Left ventricle myocardium inferior (tissue), 1 donor: ENCODE measurements around the gene AKR1C3. TPM values are rescaled to one million over a fixed set of nuclear protein-coding genes. Genes with fewer than 3 reads are reported as not detected.
"Not testable (repeated sequence)": the region's sequence is repeated elsewhere in the genome, so short reads cannot be mapped to it uniquely, and the experiment has no call there.

Experiments
- DNase-seq: peaks from one replicate; pipeline ENCODE4 v3.0.0-alpha.2; 2020
- H3K27ac ChIP-seq: fragments of 200-600 bp; replicated peaks from 2 replicates; pipeline ENCODE4 v1.8.0; 2021
- H3K27me3 ChIP-seq: fragments of 200-600 bp; 2 replicates; pipeline ENCODE4 v1.8.0; 2021; ENCODE audit warnings: low read depth
- H3K36me3 ChIP-seq: fragments of 200-600 bp; 2 replicates; pipeline ENCODE4 v1.8.0; 2021
- H3K4me1 ChIP-seq: fragments of 200-600 bp; 2 replicates; pipeline ENCODE4 v1.8.0; 2021
- H3K4me3 ChIP-seq: fragments of 200-600 bp; 2 replicates; pipeline ENCODE4 v1.8.0; 2021; ENCODE audit warnings: mild to moderate bottlenecking, moderate library complexity
- H3K9me3 ChIP-seq: fragments of 200-600 bp; replicated peaks from 2 replicates; pipeline ENCODE4 v1.8.0; 2021
- intact Hi-C: fragments of 100-400 bp; cut with micrococcal nuclease; formaldehyde crosslinking; loops from one replicate; pipeline ENCODE4 v1.11.0; 2022
- total RNA-seq: library from RNA; stranded (reverse); fragmentation: NEBNext Ultra II Directional; extraction: Animal tissue kit (Norgen Biotek cat#: 25700); gene quantifications from one replicate; pipeline ENCODE4 v1.2.1, GENCODE V29; 2021
- TF ChIP-seq, protein P1 (sequence below): fragments of 200-600 bp; IDR thresholded peaks from 2 replicates; pipeline ENCODE4 v1.8.0; 2021; ENCODE audit warnings: antibody characterized with exemption, mild to moderate bottlenecking, borderline replicate concordance
- donor health status: DM: no; HTN: yes; CAD: no; lungs with severe emphysema.

The AKR1C3 gene
- total RNA-seq, 1 donor from 2014 or later, result 27.1 TPM

- H3K4me1 ChIP-seq, result no peaks in the 10 kb centered on the region
- no peaks in the 10 kb centered on the region for H3K9me3 ChIP-seq
- peaks cover 63% of the 10 kb centered on the region for H3K36me3 ChIP-seq
- no peak for DNase-seq
- no peaks in the 10 kb centered on the region for H3K27me3 ChIP-seq
- H3K4me3 ChIP-seq, result no peak overlapping the region
- intact Hi-C loops, result no loop called here
- TF ChIP-seq, protein P1, sequence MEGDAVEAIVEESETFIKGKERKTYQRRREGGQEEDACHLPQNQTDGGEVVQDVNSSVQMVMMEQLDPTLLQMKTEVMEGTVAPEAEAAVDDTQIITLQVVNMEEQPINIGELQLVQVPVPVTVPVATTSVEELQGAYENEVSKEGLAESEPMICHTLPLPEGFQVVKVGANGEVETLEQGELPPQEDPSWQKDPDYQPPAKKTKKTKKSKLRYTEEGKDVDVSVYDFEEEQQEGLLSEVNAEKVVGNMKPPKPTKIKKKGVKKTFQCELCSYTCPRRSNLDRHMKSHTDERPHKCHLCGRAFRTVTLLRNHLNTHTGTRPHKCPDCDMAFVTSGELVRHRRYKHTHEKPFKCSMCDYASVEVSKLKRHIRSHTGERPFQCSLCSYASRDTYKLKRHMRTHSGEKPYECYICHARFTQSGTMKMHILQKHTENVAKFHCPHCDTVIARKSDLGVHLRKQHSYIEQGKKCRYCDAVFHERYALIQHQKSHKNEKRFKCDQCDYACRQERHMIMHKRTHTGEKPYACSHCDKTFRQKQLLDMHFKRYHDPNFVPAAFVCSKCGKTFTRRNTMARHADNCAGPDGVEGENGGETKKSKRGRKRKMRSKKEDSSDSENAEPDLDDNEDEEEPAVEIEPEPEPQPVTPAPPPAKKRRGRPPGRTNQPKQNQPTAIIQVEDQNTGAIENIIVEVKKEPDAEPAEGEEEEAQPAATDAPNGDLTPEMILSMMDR, result no peak
- H3K27ac ChIP-seq, result no peak overlapping the region
These were observed 12.3 kb downstream of the AKR1C3 start for GRCh38 chr10:5106553-5106952.

GRCh38 chr10:5107860-5108526 is 13.8 kb downstream of the AKR1C3 start:
- intact Hi-C loops, result no loop called here
- H3K9me3 ChIP-seq, result no peaks in the 10 kb centered on the region
- H3K4me3 ChIP-seq, result no peak overlapping the region
- DNase-seq, result no peak
- TF ChIP-seq, protein P1, result no peak
- peaks cover 51% of the 10 kb centered on the region for H3K36me3 ChIP-seq
- H3K27ac ChIP-seq, result no peak overlapping the region
- H3K27me3 ChIP-seq, result no peaks in the 10 kb centered on the region
- H3K4me1 ChIP-seq, result no peaks in the 10 kb centered on the region

- TF ChIP-seq, protein P1, result no peak
- Histone ChIP-seq H3K4me3 (no peak overlapping the region), H3K4me1 (no peaks in the 10 kb centered on the region), H3K27ac (no peak overlapping the region), H3K27me3 (no peaks in the 10 kb centered on the region), H3K9me3 (no peaks in the 10 kb centered on the region), H3K36me3 (peaks cover 43% of the 10 kb centered on the region)
- no peak for DNase-seq
- intact Hi-C loops, result no loop called here
These were observed 14.6 kb downstream of the AKR1C3 start for GRCh38 chr10:5108658-5109416.

DNA sequence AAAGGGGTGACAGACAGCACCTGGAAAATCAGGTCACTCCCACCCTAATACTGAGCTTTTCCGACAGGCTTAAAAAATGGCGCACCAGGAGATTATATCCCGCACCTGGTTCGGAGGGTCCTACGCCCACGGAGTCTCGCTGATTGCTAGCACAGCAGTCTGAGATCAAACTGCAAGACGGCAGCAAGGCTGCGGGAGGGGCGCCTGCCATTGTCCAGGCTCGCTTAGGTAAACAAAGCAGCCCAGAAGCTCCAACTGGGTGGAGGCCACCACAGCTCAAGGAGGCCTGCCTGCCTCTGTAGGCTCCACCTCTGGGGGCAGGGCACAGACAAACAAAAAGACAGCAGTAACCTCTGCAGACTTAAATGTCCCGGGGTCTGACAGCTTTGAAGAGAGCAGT is 15.6 kb downstream of the AKR1C3 start:
- H3K9me3 ChIP-seq, H3K4me1 ChIP-seq, DNase-seq, H3K27me3 ChIP-seq, H3K4me3 ChIP-seq, H3K27ac ChIP-seq, intact Hi-C loops: not testable (repeated sequence)
- peaks cover 36% of the 10 kb centered on the region for H3K36me3 ChIP-seq

DNA sequence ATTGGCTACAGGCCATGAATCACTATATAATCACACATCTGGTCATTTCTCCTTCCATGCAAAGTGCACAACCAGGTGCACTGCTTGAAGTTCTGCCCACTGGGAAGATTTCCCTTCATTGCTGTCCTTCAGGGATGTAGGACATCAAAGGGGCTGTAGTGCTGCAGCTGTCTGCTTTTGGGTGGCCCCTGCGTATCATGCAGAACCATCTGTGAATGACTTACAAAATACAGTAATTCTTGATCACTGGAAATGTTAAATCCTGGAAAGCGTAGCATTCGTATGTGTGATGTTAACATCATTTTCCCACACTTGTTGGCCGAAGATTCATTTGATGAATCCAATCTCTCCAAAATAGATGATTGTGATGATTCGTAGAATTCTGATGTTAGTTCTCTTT is 22.4 kb downstream of the AKR1C3 start:
- H3K27me3 ChIP-seq, result no peaks in the 10 kb centered on the region
- intact Hi-C loops, result no loop called here
- no peaks in the 10 kb centered on the region for H3K4me1 ChIP-seq
- no peak overlapping the region for H3K4me3 ChIP-seq
- peaks cover 7% of the 10 kb centered on the region for H3K9me3 ChIP-seq
- TF ChIP-seq, protein P1, result no peak
- H3K27ac ChIP-seq, result no peak overlapping the region
- H3K36me3 ChIP-seq, result no peaks in the 10 kb centered on the region
- no peak for DNase-seq

DNA sequence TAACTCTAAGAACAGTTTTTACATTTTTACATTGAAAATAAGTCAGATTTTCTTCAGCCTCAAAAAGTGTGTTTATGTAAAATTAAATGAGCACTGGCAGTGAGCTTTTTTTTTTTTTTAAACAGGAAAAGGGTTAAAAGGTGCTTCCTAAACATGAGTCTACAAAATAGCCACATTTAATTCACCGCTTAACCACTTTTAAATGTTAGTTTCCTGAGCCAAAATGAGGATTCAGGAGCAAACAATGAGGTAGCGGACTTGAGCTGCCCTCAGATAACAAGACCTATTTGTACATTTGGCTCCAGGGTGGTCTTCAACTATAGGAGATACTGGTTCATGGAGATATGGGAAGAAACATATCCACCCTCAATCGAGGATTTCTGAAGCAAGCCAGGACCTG is 22.8 kb downstream of the AKR1C3 start:
- Histone ChIP-seq H3K4me3 (no peak overlapping the region), H3K4me1 (no peaks in the 10 kb centered on the region), H3K27me3 (no peaks in the 10 kb centered on the region), H3K9me3 (peaks cover 7% of the 10 kb centered on the region), H3K36me3 (no peaks in the 10 kb centered on the region), H3K27ac (no peak overlapping the region)
- DNase-seq, result no peak
- intact Hi-C loops, result no loop called here
- TF ChIP-seq, protein P1, result no peak

- not testable (repeated sequence) for H3K27me3 ChIP-seq, DNase-seq
These were observed 25.8 kb downstream of the AKR1C3 start for GRCh38 chr10:5119997-5120396.

More at GRCh38 chr10:5119997-5120396, 25.8 kb downstream of the AKR1C3 start:
- H3K4me3 ChIP-seq, H3K4me1 ChIP-seq, intact Hi-C loops, H3K9me3 ChIP-seq, H3K36me3 ChIP-seq, H3K27ac ChIP-seq: not testable (repeated sequence)
